OCI-LY7 (cell line): ENCODE data around the gene CMSS1.

Experiments
- CTCF ChIP-seq: fragments of 200-600 bp; sonication (generic); conservative IDR thresholded peaks from 2 replicates; pipeline ENCODE4 v1.5.1; 2014; ENCODE audit warnings: mild to moderate bottlenecking, antibody characterized with exemption, low read length, moderate library complexity, mixed read lengths
- EZH2phosphoT487 ChIP-seq: fragments of 200-600 bp; sonication (generic); IDR thresholded peaks from 2 replicates; pipeline ENCODE4 v1.6.1; 2018; ENCODE audit warnings: low read depth, borderline replicate concordance, mild to moderate bottlenecking, mixed run types, antibody characterized with exemption, low read length, moderate library complexity, mixed read lengths

- TF ChIP-seq CTCF = no peak
- no peak for TF ChIP-seq EZH2phosphoT487
These were observed 45.9 kb downstream of the CMSS1 start for GRCh38 chr3:99863588-99863987.
